H1 (cell line): ENCODE results near the gene HEXIM1.

Experiments
- CHD1 ChIP-seq: IDR thresholded peaks from 2 replicates; pipeline ENCODE4 v1.6.1; 2012; ENCODE audit warnings: low read depth, low read length, improper control_type of control experiment
- CTCF ChIP-seq, 3 experiments: IDR thresholded peaks; 1 replicate in 2 of 3; 2 replicates in 1 of 3; pipeline versions ENCODE4 v1.5.1 to v1.6.1; 2011; ENCODE audit warnings: low read length in 3 of 3, mild to moderate bottlenecking in 3 of 3, inconsistent platforms in 2 of 3, low read depth in 1 of 3, moderate library complexity in 1 of 3; ENCODE audit not compliant: insufficient read depth in 1 of 3; ENCODE audit errors: control extremely low read depth in 1 of 3
- MAX ChIP-seq: IDR thresholded peaks from 2 replicates; pipeline ENCODE4 v1.6.1; 2012; ENCODE audit warnings: inconsistent platforms
- POLR2A ChIP-seq, 2 experiments: IDR thresholded peaks; 1 replicate in 1 of 2; 2 replicates in 1 of 2; pipeline ENCODE4 v1.6.1; 2011; ENCODE audit warnings: low read depth in 2 of 2, low read length in 2 of 2, mild to moderate bottlenecking in 2 of 2; ENCODE audit errors: control extremely low read depth in 1 of 2
- POLR2AphosphoS5 ChIP-seq: IDR thresholded peaks from 2 replicates; pipeline ENCODE4 v1.6.1; 2011; ENCODE audit warnings: low read depth, low read length
- RAD21 ChIP-seq, 2 experiments: IDR thresholded peaks in 1 of 2; conservative IDR thresholded peaks in 1 of 2; 2 replicates each; pipeline ENCODE4 v1.6.1; 2011; ENCODE audit warnings: low read depth in 2 of 2, low read length in 2 of 2, improper control_type of control experiment in 1 of 2, inconsistent platforms in 1 of 2, mild to moderate bottlenecking in 1 of 2, moderate library complexity in 1 of 2
- RFX5 ChIP-seq: IDR thresholded peaks from 2 replicates; pipeline ENCODE4 v1.6.1; 2011; ENCODE audit warnings: low read depth, low read length, improper control_type of control experiment, borderline replicate concordance
- YY1 ChIP-seq: IDR thresholded peaks from 2 replicates; pipeline ENCODE4 v1.6.1; 2011; ENCODE audit warnings: low read depth, mild to moderate bottlenecking, low read length
- TF ChIP-seq, protein P1 (sequence below): IDR thresholded peaks from 2 replicates; pipeline ENCODE4 v1.6.1; 2011; ENCODE audit warnings: low read length, improper control_type of control experiment
- TF ChIP-seq, protein P2 (sequence below): fragments of 300-600 bp; sonication (generic); IDR thresholded peaks from 2 replicates; pipeline ENCODE4 v1.7.1; 2012; ENCODE audit warnings: low read length, moderate library complexity, mild to moderate bottlenecking, inconsistent platforms; ENCODE audit not compliant: insufficient replicate concordance

GRCh38 chr17:45132572-45133463, 15.5 kb upstream of the HEXIM1 start:
- TF ChIP-seq MAX (peak; percentile 60), CTCF (IDR thresholded peaks at IDR 0.05; ENCODE audit: control extremely low read depth in 1 of 3, insufficient read depth in 1 of 3, low read depth in 1 of 3, low read length in 3 of 3) (peak; percentile 81 to 93 (median 89)), RFX5 (no peak), RAD21 (IDR thresholded peaks at IDR 0.05 in 1 of 2, conservative IDR thresholded peaks at IDR 0.05 in 1 of 2; ENCODE audit: low read depth in 2 of 2, low read length in 2 of 2) (peak; percentile 77 to 82), POLR2A (IDR thresholded peaks at IDR 0.05; ENCODE audit: control extremely low read depth in 1 of 2, low read depth in 2 of 2, low read length in 2 of 2) (no peak), YY1 (no peak), POLR2AphosphoS5 (no peak), CHD1 (no peak)
- TF ChIP-seq, protein P1, sequence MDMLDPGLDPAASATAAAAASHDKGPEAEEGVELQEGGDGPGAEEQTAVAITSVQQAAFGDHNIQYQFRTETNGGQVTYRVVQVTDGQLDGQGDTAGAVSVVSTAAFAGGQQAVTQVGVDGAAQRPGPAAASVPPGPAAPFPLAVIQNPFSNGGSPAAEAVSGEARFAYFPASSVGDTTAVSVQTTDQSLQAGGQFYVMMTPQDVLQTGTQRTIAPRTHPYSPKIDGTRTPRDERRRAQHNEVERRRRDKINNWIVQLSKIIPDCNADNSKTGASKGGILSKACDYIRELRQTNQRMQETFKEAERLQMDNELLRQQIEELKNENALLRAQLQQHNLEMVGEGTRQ, result no peak
- TF ChIP-seq, protein P2, sequence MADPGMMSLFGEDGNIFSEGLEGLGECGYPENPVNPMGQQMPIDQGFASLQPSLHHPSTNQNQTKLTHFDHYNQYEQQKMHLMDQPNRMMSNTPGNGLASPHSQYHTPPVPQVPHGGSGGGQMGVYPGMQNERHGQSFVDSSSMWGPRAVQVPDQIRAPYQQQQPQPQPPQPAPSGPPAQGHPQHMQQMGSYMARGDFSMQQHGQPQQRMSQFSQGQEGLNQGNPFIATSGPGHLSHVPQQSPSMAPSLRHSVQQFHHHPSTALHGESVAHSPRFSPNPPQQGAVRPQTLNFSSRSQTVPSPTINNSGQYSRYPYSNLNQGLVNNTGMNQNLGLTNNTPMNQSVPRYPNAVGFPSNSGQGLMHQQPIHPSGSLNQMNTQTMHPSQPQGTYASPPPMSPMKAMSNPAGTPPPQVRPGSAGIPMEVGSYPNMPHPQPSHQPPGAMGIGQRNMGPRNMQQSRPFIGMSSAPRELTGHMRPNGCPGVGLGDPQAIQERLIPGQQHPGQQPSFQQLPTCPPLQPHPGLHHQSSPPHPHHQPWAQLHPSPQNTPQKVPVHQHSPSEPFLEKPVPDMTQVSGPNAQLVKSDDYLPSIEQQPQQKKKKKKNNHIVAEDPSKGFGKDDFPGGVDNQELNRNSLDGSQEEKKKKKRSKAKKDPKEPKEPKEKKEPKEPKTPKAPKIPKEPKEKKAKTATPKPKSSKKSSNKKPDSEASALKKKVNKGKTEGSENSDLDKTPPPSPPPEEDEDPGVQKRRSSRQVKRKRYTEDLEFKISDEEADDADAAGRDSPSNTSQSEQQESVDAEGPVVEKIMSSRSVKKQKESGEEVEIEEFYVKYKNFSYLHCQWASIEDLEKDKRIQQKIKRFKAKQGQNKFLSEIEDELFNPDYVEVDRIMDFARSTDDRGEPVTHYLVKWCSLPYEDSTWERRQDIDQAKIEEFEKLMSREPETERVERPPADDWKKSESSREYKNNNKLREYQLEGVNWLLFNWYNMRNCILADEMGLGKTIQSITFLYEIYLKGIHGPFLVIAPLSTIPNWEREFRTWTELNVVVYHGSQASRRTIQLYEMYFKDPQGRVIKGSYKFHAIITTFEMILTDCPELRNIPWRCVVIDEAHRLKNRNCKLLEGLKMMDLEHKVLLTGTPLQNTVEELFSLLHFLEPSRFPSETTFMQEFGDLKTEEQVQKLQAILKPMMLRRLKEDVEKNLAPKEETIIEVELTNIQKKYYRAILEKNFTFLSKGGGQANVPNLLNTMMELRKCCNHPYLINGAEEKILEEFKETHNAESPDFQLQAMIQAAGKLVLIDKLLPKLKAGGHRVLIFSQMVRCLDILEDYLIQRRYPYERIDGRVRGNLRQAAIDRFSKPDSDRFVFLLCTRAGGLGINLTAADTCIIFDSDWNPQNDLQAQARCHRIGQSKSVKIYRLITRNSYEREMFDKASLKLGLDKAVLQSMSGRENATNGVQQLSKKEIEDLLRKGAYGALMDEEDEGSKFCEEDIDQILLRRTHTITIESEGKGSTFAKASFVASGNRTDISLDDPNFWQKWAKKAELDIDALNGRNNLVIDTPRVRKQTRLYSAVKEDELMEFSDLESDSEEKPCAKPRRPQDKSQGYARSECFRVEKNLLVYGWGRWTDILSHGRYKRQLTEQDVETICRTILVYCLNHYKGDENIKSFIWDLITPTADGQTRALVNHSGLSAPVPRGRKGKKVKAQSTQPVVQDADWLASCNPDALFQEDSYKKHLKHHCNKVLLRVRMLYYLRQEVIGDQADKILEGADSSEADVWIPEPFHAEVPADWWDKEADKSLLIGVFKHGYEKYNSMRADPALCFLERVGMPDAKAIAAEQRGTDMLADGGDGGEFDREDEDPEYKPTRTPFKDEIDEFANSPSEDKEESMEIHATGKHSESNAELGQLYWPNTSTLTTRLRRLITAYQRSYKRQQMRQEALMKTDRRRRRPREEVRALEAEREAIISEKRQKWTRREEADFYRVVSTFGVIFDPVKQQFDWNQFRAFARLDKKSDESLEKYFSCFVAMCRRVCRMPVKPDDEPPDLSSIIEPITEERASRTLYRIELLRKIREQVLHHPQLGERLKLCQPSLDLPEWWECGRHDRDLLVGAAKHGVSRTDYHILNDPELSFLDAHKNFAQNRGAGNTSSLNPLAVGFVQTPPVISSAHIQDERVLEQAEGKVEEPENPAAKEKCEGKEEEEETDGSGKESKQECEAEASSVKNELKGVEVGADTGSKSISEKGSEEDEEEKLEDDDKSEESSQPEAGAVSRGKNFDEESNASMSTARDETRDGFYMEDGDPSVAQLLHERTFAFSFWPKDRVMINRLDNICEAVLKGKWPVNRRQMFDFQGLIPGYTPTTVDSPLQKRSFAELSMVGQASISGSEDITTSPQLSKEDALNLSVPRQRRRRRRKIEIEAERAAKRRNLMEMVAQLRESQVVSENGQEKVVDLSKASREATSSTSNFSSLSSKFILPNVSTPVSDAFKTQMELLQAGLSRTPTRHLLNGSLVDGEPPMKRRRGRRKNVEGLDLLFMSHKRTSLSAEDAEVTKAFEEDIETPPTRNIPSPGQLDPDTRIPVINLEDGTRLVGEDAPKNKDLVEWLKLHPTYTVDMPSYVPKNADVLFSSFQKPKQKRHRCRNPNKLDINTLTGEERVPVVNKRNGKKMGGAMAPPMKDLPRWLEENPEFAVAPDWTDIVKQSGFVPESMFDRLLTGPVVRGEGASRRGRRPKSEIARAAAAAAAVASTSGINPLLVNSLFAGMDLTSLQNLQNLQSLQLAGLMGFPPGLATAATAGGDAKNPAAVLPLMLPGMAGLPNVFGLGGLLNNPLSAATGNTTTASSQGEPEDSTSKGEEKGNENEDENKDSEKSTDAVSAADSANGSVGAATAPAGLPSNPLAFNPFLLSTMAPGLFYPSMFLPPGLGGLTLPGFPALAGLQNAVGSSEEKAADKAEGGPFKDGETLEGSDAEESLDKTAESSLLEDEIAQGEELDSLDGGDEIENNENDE, result no peak
